A549 (cell line): ENCODE measurements around the gene SHROOM4.

Experiments used
- JUN ChIP-seq, 2 experiments: fragments of >200 bp; sonication (Bioruptor Twin); formaldehyde crosslinking; IDR thresholded peaks; 2 replicates in 1 of 2; 3 replicates in 1 of 2; pipeline ENCODE4 v1.6.1; 2016 to 2017
- MAZ ChIP-seq: fragments of 150-350 bp; IDR thresholded peaks from 2 replicates; pipeline ENCODE4 v1.6.1; 2014; ENCODE audit warnings: antibody characterized with exemption, low read depth, low read length, borderline replicate concordance
- POLR2A ChIP-seq: IDR thresholded peaks from 2 replicates; pipeline ENCODE4 v1.6.1; 2012; ENCODE audit warnings: mild to moderate bottlenecking, low read length
- RAD21 ChIP-seq, 2 experiments: fragments of >200 bp in 1 of 2; sonication (Bioruptor Twin) in 1 of 2; formaldehyde crosslinking in 1 of 2; IDR thresholded peaks in 1 of 2; conservative IDR thresholded peaks in 1 of 2; 2 replicates in 1 of 2; 3 replicates in 1 of 2; pipeline ENCODE4 v1.6.1; 2012 to 2018; ENCODE audit warnings: inconsistent platforms in 1 of 2
- RARB ChIP-seq: fragments of 250-450 bp; sonication (Bioruptor Pico); IDR thresholded peaks from 2 replicates; pipeline ENCODE4 v1.8.0; 2021; ENCODE audit warnings: mild to moderate bottlenecking, moderate library complexity
- SMC3 ChIP-seq: fragments of >200 bp; sonication (Bioruptor Twin); formaldehyde crosslinking; IDR thresholded peaks from 3 replicates; pipeline ENCODE4 v1.6.1; 2018; ENCODE audit warnings: inconsistent platforms
- SREBF2 ChIP-seq: fragments of 450-650 bp; IDR thresholded peaks from 2 replicates; pipeline ENCODE4 v1.6.1; 2014; ENCODE audit warnings: mild to moderate bottlenecking, moderate library complexity
- TF ChIP-seq, protein P1 (sequence below): fragments of 200-600 bp; sonication (generic); IDR thresholded peaks from 2 replicates; pipeline ENCODE4 v1.6.1; 2016; ENCODE audit warnings: antibody characterized with exemption, mild to moderate bottlenecking, moderate library complexity
- TF ChIP-seq, protein P2 (sequence below): fragments of >200 bp; sonication (Bioruptor Twin); formaldehyde crosslinking; IDR thresholded peaks from 3 replicates; pipeline ENCODE4 v1.5.1; 2016
- TF ChIP-seq, protein P3 (sequence below): IDR thresholded peaks from 2 replicates; pipeline ENCODE4 v1.6.1; 2012

DNA sequence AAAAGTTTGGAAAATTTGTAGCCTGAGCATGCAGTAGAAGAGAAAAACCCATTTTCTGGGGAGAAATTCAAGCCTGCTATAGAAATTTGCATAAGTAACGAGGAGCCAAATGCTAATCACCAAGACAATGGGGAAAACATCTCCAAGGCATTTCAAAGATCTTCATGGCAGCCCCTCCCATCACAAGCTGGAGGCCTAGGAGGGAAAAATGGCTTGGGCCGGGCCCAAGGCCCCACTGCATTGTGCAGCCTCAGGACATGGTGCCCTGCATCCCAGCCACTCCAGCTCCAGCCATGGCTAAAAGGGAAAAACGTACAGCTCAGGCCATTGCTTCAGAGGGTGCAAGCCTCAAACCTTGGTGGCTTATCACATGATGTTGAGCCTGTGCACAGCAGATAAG, 87.7 kb downstream of the SHROOM4 start:
- TF ChIP-seq POLR2A: no peak
- TF ChIP-seq, protein P1, sequence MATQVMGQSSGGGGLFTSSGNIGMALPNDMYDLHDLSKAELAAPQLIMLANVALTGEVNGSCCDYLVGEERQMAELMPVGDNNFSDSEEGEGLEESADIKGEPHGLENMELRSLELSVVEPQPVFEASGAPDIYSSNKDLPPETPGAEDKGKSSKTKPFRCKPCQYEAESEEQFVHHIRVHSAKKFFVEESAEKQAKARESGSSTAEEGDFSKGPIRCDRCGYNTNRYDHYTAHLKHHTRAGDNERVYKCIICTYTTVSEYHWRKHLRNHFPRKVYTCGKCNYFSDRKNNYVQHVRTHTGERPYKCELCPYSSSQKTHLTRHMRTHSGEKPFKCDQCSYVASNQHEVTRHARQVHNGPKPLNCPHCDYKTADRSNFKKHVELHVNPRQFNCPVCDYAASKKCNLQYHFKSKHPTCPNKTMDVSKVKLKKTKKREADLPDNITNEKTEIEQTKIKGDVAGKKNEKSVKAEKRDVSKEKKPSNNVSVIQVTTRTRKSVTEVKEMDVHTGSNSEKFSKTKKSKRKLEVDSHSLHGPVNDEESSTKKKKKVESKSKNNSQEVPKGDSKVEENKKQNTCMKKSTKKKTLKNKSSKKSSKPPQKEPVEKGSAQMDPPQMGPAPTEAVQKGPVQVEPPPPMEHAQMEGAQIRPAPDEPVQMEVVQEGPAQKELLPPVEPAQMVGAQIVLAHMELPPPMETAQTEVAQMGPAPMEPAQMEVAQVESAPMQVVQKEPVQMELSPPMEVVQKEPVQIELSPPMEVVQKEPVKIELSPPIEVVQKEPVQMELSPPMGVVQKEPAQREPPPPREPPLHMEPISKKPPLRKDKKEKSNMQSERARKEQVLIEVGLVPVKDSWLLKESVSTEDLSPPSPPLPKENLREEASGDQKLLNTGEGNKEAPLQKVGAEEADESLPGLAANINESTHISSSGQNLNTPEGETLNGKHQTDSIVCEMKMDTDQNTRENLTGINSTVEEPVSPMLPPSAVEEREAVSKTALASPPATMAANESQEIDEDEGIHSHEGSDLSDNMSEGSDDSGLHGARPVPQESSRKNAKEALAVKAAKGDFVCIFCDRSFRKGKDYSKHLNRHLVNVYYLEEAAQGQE: no peak
- no peak for TF ChIP-seq SREBF2
- TF ChIP-seq SMC3: no peak
- TF ChIP-seq, protein P2, sequence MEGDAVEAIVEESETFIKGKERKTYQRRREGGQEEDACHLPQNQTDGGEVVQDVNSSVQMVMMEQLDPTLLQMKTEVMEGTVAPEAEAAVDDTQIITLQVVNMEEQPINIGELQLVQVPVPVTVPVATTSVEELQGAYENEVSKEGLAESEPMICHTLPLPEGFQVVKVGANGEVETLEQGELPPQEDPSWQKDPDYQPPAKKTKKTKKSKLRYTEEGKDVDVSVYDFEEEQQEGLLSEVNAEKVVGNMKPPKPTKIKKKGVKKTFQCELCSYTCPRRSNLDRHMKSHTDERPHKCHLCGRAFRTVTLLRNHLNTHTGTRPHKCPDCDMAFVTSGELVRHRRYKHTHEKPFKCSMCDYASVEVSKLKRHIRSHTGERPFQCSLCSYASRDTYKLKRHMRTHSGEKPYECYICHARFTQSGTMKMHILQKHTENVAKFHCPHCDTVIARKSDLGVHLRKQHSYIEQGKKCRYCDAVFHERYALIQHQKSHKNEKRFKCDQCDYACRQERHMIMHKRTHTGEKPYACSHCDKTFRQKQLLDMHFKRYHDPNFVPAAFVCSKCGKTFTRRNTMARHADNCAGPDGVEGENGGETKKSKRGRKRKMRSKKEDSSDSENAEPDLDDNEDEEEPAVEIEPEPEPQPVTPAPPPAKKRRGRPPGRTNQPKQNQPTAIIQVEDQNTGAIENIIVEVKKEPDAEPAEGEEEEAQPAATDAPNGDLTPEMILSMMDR: no peak
- no peak for TF ChIP-seq MAZ
- TF ChIP-seq RAD21 (conservative IDR thresholded peaks at IDR 0.05 in 1 of 2, IDR thresholded peaks at IDR 0.05 in 1 of 2): no peak
- TF ChIP-seq JUN (IDR thresholded peaks at IDR 0.05): no peak
- TF ChIP-seq, protein P3, sequence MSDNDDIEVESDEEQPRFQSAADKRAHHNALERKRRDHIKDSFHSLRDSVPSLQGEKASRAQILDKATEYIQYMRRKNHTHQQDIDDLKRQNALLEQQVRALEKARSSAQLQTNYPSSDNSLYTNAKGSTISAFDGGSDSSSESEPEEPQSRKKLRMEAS: no peak
- TF ChIP-seq RARB (CRISPR knock-in tag): no peak
